Activated gamma-delta T cell (primary cell): Measurements from ENCODE around the gene SHANK1.

Experiments used
- DNase-seq: peaks from one replicate; lab custom pipeline; 2025; lab: John Stamatoyannopoulos, UW

Gene SHANK1

DNA sequence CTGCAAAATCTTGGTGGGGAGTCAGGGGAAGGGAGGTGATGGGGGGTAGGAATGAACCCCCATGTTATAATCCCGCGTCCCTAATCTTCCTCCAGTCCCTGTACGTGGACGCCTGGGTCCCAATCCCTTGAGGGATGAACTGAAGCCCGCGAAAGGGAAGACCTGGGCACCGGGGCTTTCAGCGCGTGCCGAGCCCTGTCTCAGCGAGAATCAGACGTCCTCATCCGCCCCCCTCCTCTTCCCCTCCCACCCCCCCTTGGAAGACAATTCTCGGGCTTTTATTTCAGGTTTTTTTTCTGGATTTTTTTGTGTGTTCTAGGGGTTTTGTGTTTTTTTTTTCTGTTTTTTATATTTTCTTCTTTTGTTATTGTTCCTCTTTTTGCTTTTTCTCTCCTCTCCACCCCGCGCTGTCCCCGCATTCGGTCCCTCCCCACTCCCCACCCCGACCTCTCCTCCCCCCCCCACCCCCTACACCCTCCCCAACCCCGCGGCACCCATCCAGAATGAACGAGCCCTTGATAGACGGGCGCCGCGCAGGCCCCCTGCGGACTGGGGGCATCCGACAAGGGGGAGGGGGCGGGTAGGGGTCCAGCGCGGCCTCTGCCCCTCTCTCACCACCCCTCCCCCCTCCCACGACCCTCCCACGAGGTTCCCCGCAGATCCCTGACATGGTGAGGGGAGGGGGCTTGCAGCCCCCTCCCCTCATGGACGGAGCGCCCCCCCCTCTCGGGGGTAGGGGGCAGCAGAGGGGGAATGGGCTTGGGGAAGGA, 60.1 kb downstream of the SHANK1 start:
- no peak for DNase-seq

DNA sequence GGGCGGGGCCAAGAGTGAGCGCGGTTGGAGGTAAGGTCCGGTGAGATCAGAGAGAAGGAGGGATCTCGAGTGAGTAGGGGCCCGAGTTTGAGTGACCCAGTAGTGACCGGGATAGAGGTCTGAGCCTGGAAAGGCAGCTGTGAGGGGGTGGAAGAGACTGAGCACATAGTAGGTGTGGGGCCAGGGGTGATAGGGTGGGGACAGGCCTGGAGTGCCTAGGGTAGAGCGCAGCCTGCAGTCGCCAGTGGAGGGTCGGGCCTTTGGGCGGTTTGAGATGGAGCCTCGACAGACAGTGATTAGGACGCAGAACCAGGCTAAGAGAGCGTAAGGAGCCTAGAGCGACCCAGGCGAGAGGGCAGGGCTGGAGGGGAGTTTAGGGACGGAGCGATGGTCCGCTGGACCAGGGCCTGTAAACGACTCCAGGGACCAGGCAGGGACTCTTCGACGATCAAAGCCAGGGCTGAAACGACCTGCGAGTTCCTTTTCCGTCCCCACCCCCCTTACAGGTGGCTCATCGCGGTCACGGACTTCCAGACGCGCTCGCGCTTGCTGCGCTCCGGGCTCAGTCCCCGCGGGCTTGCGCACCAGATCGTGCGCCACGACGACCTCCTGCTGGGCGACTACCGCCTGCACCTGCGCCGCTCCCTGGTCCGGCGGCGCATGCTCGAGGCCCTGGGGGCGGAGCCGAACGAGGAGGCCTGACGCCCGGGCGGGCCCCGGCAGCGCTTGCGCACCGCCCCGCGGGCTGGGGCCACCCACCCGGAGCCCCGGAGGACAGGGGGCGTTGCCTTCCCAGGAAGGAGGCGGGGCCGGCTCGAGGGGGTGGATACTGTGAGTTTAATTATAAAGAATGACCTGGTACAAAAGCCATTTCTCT, 60.9 kb downstream of the SHANK1 start:
- no peak for DNase-seq

DNA sequence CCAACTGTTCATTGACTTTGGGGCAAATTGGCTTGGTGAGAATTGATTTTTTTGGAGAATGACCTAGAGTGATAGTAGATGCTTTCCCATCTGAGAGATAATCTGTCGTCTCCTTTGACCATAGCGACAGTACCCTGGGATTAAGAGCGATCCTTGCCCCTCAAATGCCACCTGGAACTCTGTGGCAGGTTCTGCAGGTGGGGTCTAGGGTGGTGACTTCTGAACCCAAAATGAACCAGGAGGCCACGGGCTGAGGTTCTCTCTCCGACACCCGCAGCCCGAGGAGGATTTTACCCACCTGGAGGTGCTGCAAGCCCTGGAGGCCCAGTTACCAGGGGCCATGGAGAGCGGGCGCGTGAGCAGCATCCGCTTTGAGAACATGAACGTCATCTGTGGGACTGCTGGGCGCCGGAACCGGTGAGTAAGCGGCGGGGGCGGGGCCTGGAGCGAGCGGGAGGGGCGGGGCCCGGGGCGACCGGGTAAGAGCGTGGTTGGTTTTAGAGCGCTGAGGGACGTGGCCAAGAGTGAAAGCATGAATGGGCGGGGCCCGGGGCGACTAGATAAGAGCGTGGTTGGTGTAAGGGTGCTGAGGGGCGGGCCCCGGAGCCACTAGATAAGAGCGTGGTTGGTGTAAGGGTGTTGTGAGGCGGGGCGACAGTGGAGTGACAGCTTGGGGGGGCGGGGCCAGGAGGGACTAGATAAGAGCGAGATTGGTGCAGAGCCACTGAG, 61.7 kb downstream of the SHANK1 start:
- peak; percentile 52 for DNase-seq

DNA sequence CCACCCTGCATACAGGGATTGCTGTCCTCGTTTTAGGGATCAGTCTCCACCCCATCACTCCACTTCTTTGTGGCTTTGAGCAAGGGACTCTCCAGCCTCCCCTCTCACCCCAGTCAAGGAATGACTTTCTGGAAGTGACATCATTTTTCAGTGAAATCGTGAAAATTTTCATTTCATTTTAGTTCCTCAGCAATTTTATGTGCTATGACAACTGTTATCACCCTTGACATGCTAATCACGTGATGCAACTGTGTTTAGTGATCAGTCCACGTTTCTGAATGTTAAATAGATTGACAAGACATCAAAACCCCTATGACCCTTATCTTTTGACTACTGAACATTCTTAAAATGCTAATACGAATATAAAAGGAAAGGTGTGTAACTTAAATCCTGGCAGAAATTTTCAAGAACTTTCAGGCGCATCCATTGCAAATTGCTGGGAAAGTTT, 62.4 kb downstream of the SHANK1 start:
- no peak for DNase-seq

DNA sequence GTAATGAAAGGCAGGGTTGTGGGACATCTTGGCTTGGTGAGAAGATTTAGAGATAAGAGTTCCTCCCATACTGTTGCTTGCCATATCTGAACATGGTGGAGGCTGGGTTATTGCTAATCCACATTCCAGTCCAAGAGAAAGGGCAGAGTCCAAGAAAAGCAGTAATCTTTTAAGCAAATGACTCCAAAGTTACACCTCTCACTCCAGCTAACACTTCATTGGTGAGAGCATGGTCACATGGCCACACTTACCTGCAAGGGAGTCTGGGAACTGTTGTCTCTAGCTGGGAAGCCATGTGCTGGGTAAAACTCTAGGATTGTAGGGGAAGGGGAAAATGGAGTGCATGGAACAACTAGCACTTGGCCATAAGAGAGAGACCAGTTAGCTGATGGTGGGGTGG, 64.7 kb downstream of the SHANK1 start:
- DNase-seq, result no peak

DNA sequence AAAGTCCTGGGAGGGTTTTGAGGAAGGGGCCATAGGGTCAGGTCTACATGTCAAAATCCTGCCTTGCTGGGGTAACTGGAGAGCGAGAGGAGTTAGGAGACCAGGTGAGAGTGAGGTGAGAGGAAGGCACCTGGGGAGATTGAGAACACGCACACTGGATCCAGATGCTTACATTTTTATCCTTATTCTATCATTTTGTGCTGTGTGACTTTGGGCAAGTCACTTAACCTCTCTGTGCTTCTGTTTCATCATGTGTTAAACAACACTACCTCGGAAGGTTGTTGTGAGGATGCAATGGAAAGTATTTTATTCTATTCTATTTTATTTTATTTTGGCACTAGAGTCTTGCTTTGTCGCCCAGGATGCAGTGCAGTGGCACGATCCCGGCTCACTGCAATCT, 66.9 kb downstream of the SHANK1 start:
- DNase-seq, result no peak

DNA sequence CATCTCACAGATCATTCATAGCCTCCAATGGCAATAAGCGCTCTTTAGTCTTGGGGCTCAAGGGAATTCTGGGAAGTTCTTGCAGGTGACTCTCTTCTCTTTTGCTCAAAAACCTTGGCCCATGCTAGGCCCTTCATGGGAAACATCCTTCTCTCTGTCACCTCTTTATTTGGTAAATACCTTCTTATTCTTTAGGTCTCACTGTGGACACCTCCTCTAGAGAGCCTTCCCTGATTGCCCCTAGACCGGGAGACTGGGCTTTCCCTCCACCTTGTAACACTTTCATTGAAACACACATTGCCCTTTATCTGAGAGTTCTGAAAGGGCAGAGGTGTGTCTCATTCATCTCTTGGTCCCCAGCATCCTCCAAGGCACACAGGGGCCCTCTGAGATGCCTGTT, 68.4 kb downstream of the SHANK1 start:
- DNase-seq, result no peak

DNA sequence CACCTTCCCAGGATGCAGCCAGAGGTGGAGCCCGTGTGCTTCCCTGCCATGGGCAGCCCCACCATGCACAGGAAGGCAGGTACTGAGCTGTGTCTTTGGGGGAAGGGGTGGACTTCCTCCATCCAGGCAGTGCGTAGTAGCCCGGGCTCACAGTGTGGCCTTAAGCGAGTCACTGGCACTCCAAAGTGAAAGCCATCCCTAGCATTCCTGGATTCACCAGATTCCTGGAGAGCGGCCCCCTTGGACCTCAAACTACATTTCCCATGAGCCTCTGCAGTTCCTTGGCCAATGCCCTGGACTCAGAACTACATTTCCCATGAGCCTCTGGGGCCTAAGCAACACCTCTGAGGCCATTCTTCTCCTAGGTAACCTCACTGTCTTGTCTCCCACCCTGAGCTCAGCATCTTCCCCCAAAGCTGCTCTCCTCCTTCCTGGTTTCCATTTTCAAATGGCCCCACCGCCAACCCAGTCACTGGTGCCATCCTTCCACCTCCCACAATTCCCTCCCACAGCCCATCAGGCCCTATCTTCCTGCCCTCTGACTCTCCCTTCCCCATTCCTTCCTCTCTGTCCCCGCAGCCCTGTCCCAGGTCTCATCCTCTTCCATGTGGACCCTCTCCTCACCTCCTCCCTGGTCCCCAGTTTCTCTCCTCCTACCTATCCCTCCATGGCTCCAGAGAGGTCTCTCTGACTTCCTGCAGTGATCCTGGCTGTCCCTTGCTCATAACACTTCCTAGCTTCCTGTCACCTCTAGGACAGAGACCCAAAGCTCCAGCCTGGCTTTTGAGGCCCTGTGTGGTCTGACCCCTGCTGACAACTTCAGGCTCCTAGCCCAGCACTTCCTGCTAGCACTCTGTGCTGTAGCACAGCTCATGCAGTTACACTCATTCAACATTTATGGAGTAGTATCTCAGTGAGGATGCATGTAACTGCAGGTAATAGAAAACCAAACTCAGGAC, 69.9 kb downstream of the SHANK1 start, which contains the start of gene C19orf81:
Gene C19orf81 (plus strand): TSS at position 13 of the 959 bp plus-strand sequence. CDS start 0 bp downstream, at position 13.
- no peak for DNase-seq

DNA sequence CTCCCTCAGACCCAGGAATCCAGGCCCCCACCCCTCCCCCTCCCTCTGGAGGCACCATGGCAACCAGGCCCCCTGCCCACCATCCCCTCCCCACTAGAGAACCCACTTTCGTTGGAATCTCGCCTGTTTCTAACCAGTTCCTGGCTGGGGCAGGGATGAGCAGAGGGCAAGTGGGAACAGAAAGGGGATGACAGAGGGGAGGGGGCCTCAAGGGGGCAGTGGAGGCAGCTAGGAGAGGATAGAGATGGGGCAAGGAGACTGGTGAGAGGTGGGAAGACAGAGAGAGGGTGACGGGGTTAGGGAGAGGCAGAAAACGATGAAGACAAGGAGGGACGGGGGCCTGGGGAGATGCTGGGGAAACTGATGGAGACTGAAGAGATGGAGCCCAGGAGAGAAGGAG, 70.9 kb downstream of the SHANK1 start:
- DNase-seq, result no peak

DNA sequence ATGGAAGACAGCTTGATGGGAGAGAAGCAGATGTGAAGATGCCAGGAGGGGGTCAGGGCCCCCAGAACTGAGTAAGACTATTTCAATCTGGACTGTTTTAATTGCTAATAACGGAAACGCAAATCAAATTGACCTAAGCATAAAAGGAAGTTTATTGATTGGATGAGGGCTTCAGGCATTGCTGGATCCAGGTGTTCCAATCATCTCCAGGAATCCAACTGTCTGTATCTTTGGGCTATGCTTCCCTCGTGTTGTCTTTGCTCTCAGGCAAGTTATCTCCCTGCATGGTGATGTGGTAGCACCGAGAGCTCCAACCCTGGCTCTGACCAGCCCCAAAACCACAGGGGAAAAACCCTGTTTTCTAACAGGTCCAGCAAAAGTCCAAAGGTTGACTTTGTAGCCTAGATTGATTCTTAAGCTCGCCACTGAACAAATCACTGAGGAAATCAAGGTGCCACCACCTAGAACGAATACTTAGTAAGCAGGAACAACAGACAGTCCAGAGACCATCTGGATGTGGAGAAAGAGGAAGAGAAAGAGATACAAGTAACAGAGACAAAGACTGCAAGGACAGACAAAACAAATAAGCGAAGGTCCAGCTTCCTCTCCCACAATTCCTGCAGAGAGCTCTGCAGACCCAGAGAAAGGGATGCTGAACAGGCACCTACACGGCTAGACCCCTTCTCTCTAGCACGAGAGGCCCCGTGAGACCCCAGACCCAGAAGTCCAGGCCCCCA, 71.6 kb downstream of the SHANK1 start:
- DNase-seq, result no peak

DNA sequence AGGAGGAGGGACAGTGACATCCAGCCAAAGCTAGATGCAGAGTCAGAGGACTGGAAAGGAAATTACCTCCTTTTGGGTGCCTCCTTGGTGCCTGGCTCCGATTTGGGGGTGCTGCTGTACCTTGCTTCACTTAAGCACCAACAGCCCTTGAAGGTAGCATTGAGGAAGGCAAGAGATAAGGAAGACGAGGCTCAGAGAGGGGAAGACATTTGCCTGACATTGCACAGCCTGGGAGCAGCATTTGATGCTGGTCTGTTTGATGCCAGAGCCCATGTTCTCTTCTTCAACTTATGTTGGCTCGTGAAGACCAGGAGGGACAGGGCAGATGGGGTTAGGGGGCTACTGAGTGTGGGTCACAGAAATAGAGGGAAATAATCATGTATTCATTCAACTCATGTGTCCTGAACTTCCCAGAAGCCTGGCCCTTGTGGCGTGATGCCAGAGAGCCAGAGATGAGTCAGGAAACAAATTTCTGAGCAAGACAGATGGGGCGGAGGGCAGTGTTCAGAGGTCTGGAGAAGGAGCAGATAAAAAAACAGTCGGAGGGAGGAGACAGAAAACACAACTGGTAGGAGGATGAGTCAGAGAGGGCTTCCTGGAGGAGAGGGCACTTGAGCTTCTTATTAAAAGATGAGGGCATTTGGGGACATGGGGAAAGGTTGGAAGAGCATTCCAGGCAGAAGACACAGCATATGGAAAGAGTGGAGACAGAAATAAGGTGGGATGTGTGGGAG, 73.4 kb downstream of the SHANK1 start:
- DNase-seq, result no peak

DNA sequence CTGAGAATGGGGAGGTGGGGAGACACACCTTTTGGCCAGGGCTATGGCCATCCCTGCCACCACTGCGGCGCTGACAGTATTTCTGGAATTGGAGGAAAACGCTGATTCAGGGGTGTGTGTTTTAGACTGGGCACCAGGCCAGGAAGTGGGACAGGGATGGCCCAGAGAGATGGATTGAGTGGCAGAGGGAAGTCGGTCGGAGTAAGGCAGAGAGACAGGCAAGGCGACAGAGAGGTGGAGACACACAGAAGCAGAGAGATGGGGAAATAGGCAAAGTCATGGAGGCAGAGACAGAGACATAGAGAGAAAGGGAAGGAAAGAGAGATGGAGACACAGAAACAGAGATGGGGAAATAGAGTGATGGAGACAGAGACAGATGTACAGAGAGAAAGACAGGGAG, 74.5 kb downstream of the SHANK1 start:
- no peak for DNase-seq

DNA sequence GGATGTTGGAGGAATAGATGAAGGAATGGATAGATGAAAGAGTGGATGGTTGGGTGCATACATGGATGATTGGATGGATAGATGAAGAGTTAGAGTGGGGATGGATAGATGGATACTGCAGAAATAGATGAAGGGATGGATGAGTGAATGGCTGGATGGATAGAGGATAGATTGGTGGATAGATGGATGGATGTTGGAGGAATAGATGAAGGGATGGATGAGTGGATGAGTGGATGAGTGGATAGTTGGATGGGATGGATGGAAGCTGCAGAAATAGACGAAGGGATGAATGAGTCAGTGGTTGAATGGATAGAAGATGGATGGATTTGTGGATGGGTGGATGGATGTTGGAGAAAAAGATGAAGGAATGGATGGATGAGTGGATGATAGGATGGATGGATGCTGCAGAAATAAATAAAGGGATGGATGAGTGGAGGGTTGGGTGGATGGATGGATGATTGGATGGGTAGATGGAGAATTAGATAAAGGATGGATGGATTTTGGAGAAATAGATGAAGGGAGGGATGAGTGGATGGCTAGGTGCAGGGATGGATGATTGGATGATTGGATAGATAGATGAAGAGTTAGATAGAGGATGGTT, 75.2 kb downstream of the SHANK1 start:
- DNase-seq, result no peak

DNA sequence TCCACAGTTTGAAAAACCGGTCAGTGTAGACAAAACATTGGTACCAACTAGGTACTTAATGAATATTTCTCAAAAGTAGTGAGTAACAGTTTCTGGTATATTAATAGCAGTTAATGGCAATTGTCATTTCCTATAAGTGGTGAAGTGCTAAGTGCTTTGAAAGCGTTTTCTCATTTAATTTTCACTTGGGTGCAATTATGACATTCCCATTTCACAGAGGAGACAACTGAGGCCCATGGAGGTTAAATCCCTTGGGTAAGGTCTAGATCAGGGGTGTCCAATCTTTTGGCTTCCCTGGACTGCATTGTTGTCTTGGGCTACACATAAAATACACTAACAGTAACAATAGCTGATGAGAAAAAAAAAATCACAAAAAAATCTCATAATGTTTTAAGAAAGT, 79.2 kb downstream of the SHANK1 start:
- DNase-seq, result no peak

DNA sequence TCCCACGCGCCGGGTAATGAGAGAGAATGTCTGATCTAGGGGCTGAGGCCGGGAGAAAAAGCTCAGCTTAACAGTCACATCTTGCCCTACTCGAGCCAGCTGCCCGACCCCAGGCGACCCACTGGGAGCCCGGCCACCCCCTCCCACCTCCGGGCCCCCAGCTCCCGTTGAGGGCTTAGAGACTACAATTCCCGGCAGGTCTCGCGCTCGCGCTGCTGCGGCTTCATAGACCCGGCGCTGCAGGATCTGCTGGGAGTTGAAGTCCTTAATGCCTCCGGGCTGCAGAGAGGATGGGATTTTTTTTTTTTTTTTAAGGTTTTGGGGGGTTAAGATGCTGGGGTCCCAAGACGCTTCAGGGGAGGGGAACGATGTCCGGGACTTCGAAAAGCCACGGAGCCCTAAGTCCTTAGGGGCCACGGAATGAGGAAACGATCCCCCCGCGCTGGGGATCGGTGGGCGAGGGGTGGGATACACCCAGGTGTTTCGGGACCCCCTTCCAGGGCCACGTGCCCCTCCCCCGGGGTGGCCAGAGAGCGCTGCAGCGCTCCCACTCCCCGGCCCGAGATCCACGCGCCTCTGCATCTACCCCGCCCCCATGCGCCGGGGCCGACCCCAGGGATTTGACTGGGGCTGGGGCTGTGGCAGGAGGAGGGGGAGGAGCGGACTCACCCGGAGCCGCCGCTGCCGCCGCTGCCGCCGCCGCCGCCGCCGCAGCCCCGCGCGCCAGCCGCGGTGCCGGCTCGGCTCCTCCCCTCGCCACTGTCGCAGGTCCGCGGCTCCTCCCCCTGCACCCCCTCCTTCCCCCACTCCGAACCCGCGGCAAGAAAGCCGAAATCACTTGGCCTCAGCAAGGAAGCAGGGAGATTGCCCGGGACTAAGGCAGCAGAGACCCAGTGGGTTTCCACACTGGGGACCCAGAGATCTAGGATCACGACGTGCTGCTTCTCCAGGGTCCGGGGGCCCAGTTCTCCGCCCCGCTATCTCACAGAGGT, 80.2 kb downstream of the SHANK1 start, which contains the start of gene SYT3:
Gene SYT3 (minus strand): TSS at position 761 of the 992 bp plus-strand sequence. CDS start 2,470 bp downstream, outside the sequence.
- DNase-seq, result no peak

DNA sequence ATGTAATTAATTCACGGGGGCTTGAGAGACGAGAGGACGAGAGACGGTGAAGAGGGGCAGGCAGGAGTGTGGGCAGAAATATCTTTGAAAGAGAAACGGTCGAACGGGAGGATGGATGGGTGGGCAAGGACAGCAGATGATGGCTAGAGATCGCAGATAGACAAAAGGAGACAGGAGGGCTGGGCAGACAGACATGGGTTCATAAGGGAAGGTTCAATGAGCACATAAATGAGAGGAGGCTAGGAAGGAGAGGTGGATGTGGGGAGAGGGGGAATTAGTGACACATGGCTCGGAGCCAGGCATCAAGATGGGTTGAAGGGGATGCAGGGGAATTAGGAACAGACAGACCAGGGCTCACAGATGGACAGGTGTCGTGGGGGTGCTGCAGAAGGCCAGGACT, 81.0 kb downstream of the SHANK1 start:
- no peak for DNase-seq

DNA sequence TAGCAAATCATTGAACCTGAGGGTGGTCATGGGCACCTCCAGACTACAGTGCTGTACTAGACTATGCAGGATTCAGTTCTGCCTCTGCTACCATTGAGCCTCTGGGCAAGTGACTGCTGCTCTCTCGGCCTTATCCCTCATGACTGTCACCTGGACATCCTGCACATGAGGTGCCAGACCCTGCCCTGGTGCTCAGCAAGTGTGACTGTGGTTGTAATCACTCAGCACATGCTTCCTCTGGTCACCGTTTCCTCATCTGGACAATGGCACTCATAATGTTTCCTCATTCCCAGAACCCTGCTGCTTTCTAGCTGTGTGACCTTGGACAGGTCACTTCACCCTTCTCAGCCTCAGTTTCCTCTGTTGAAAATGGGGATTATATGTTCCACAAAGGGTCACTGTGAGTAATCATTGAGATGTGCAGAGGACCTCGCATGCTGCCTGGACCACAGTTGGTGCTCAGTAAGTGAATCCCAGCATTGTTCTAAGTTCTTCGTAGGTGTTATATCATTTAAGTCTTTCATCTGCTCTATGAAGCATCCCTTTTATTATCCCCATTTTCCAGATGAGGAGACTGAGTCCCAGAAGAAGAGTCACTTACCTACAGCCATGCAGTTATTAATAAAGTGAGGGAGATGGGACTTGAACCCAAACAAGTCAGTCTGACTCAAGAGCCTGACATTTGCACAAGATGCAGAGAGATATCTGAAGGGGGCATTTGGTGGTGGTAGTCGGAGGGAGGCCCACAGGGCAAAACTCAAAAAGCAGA, 83.1 kb downstream of the SHANK1 start:
- DNase-seq, result no peak
